A549 (cell line): ENCODE data around the gene MESD. TPM values are rescaled to one million over a fixed set of nuclear protein-coding genes. Genes with fewer than 3 reads are reported as not detected.

Experiments used
- ATAC-seq, 2 experiments: fragments of 200-7000 bp in 1 of 2; fragments of >200 bp in 1 of 2; cut with Nextera tagmentation in 1 of 2; cut with Tn5 transposase in 1 of 2; 3 replicates each; pipeline versions ENCODE4 v1.8.0 to v1.9.1; 2018 to 2020; ENCODE audit warnings: mild to moderate bottlenecking in 1 of 2, moderate library complexity in 1 of 2
- CTCF ChIA-PET: fragments of 300-600 bp; sonication (Branson Sonifier 250); formaldehyde crosslinking; extraction: SDS; loops from one replicate; lab custom pipeline; 2021; ENCODE audit warnings: antibody characterized with exemption, inconsistent platforms; lab: Yijun Ruan, JAX
- POLR2A ChIA-PET: fragments of 350-600 bp; formaldehyde crosslinking; extraction: SDS; loops from one replicate; lab custom pipeline; 2021; ENCODE audit warnings: antibody characterized with exemption, inconsistent platforms; lab: Yijun Ruan, JAX
- DNase-seq, 2 experiments: peaks; one replicate each; pipeline versions ENCODE4 v3.0.0 to v3.0.0-alpha.2; 2011 to 2016; ENCODE audit warnings: low read depth in 1 of 2, low spot score in 1 of 2
- FAIRE-seq: peaks from 2 replicates; lab custom pipeline; 2011; peaks lifted over from hg19 to GRCh38; lab: Jason Lieb, UNC
- H3K27ac ChIP-seq, 2 experiments: fragments of >200 bp; sonication (Bioruptor Twin); formaldehyde crosslinking; 3 replicates each; pipeline ENCODE4 v1.5.1; 2016 to 2017
- H3K4me1 ChIP-seq: fragments of >200 bp; sonication (Bioruptor Twin); formaldehyde crosslinking; 3 replicates; pipeline ENCODE4 v1.6.1; 2016
- H3K4me2 ChIP-seq: fragments of >200 bp; sonication (Bioruptor Twin); formaldehyde crosslinking; 3 replicates; pipeline ENCODE4 v1.6.1; 2016
- H3K4me3 ChIP-seq: fragments of >200 bp; sonication (Bioruptor Twin); formaldehyde crosslinking; 3 replicates; pipeline ENCODE4 v1.5.1; 2016
- H3K9me3 ChIP-seq: fragments of >200 bp; sonication (Bioruptor Twin); formaldehyde crosslinking; 3 replicates; pipeline ENCODE4 v1.6.1; 2016
- CBX2 ChIP-seq: fragments of 200-600 bp; sonication (generic); IDR thresholded peaks from 2 replicates; pipeline ENCODE4 v1.6.1; 2016; ENCODE audit warnings: low read depth, mild to moderate bottlenecking, borderline replicate concordance
- CBX8 ChIP-seq: fragments of 200-600 bp; sonication (generic); IDR thresholded peaks from 2 replicates; pipeline ENCODE4 v1.6.1; 2016
- CHD4 ChIP-seq: fragments of 200-600 bp; sonication (generic); IDR thresholded peaks from 2 replicates; pipeline ENCODE4 v1.6.1; 2016; ENCODE audit warnings: antibody characterized with exemption, mild to moderate bottlenecking, borderline replicate concordance
- EHF ChIP-seq: fragments of 250-450 bp; sonication (Bioruptor Pico); IDR thresholded peaks from 2 replicates; pipeline ENCODE4 v1.5.0; 2020; ENCODE audit warnings: mild to moderate bottlenecking
- EP300 ChIP-seq, 2 experiments: fragments of >200 bp; sonication (Bioruptor Twin); formaldehyde crosslinking; IDR thresholded peaks; 2 replicates in 1 of 2; 3 replicates in 1 of 2; pipeline ENCODE4 v1.6.1; 2016 to 2017
- HEYL ChIP-seq: fragments of 250-450 bp; sonication (Bioruptor Pico); IDR thresholded peaks from 2 replicates; pipeline ENCODE4 v1.8.0; 2021; ENCODE audit warnings: mild to moderate bottlenecking, moderate library complexity
- HOXB13 ChIP-seq: fragments of 250-450 bp; sonication (Bioruptor Pico); IDR thresholded peaks from 2 replicates; pipeline ENCODE4 v1.5.0; 2020; ENCODE audit warnings: low read depth, mild to moderate bottlenecking, moderate library complexity
- HOXB5 ChIP-seq: fragments of 250-450 bp; sonication (Bioruptor Pico); IDR thresholded peaks from 2 replicates; pipeline ENCODE4 v1.5.0; 2020; ENCODE audit warnings: mild to moderate bottlenecking, moderate library complexity
- JUNB ChIP-seq: fragments of >200 bp; sonication (Bioruptor Twin); formaldehyde crosslinking; IDR thresholded peaks from 2 replicates; pipeline ENCODE4 v1.6.1; 2016
- KDM1A ChIP-seq: fragments of 200-600 bp; sonication (generic); IDR thresholded peaks from 2 replicates; pipeline ENCODE4 v1.6.1; 2016; ENCODE audit warnings: low read depth, mild to moderate bottlenecking
- MYC ChIP-seq: IDR thresholded peaks from 2 replicates; pipeline ENCODE4 v1.6.1; 2012; ENCODE audit warnings: mild to moderate bottlenecking, inconsistent platforms, low read length, improper control_type of control experiment, borderline replicate concordance
- NR3C1 ChIP-seq: fragments of >200 bp; sonication (Bioruptor Twin); formaldehyde crosslinking; IDR thresholded peaks from 3 replicates; pipeline ENCODE4 v1.6.1; 2017
- PHF8 ChIP-seq: fragments of 200-600 bp; sonication (generic); IDR thresholded peaks from 2 replicates; pipeline ENCODE4 v1.6.1; 2016; ENCODE audit warnings: low read depth, mild to moderate bottlenecking, antibody characterized with exemption, moderate library complexity, borderline replicate concordance
- POLR2A ChIP-seq: IDR thresholded peaks from 2 replicates; pipeline ENCODE4 v1.6.1; 2012; ENCODE audit warnings: mild to moderate bottlenecking, low read length
- POLR2AphosphoS2 ChIP-seq: conservative IDR thresholded peaks from 2 replicates; pipeline ENCODE4 v1.6.1; 2012; ENCODE audit warnings: low read length, improper control_type of control experiment, inconsistent platforms
- RAD21 ChIP-seq, 2 experiments: fragments of >200 bp in 1 of 2; sonication (Bioruptor Twin) in 1 of 2; formaldehyde crosslinking in 1 of 2; IDR thresholded peaks in 1 of 2; conservative IDR thresholded peaks in 1 of 2; 2 replicates in 1 of 2; 3 replicates in 1 of 2; pipeline ENCODE4 v1.6.1; 2012 to 2018; ENCODE audit warnings: inconsistent platforms in 1 of 2
- RFX5 ChIP-seq: fragments of 450-650 bp; IDR thresholded peaks from 2 replicates; pipeline ENCODE4 v1.7.1; 2014; ENCODE audit warnings: antibody characterized with exemption, mild to moderate bottlenecking, moderate library complexity
- SMC3 ChIP-seq: fragments of >200 bp; sonication (Bioruptor Twin); formaldehyde crosslinking; IDR thresholded peaks from 3 replicates; pipeline ENCODE4 v1.6.1; 2018; ENCODE audit warnings: inconsistent platforms
- SREBF2 ChIP-seq: fragments of 450-650 bp; IDR thresholded peaks from 2 replicates; pipeline ENCODE4 v1.6.1; 2014; ENCODE audit warnings: mild to moderate bottlenecking, moderate library complexity
- TFCP2L1 ChIP-seq: fragments of 250-450 bp; sonication (Bioruptor Pico); IDR thresholded peaks from 2 replicates; pipeline ENCODE4 v1.5.0; 2021; ENCODE audit warnings: mild to moderate bottlenecking
- TP53 ChIP-seq: fragments of 250-450 bp; sonication (Bioruptor Pico); IDR thresholded peaks from 2 replicates; pipeline ENCODE4 v1.5.0; 2021; ENCODE audit warnings: mild to moderate bottlenecking, moderate library complexity
- ZNF302 ChIP-seq: fragments of 250-450 bp; sonication (Bioruptor Pico); IDR thresholded peaks from 2 replicates; pipeline ENCODE4 v1.9.0; 2021; ENCODE audit warnings: inconsistent platforms, mild to moderate bottlenecking, moderate library complexity
- ZSCAN20 ChIP-seq: fragments of 250-450 bp; sonication (Bioruptor Pico); IDR thresholded peaks from 2 replicates; pipeline ENCODE4 v1.8.0; 2022; ENCODE audit warnings: mild to moderate bottlenecking, moderate library complexity
- WGBS: methylation state at CpG from one replicate; pipeline ENCODE4 v1.1.6; 2017; ENCODE audit errors: missing lambda C conversion rate; 5-methylcytosine and 5-hydroxymethylcytosine counted together
- polyA plus RNA-seq, 4 experiments: library from polyadenylated mRNA; depleted of rRNA in 3 of 4; stranded (reverse); fragments of >200 nt; fragmentation: RNase III in 1 of 4; extraction: RNeasy Plus Mini Kit Qiagen cat#74134 plus additional on column Dnase treatment in 1 of 4; gene quantifications; 2 replicates in 3 of 4; 3 replicates in 1 of 4; pipeline ENCODE4 v1.2.3, GENCODE V29; 2011 to 2017
- TF ChIP-seq, protein P1 (sequence below): IDR thresholded peaks from 2 replicates; pipeline ENCODE4 v1.6.1; 2012
- TF ChIP-seq, protein P2 (sequence below): IDR thresholded peaks from 2 replicates; pipeline ENCODE4 v1.6.1; 2012
- TF ChIP-seq, protein P3 (sequence below): fragments of 250-450 bp; sonication (Bioruptor Pico); IDR thresholded peaks from 2 replicates; pipeline ENCODE4 v1.5.0; 2020; ENCODE audit warnings: low read depth, mild to moderate bottlenecking, moderate library complexity
- TF ChIP-seq, protein P4 (sequence below): fragments of >200 bp; sonication (Bioruptor Twin); formaldehyde crosslinking; IDR thresholded peaks from 3 replicates; pipeline ENCODE4 v1.5.1; 2016
- TF ChIP-seq, protein P5 (sequence below): fragments of 200-600 bp; sonication (generic); IDR thresholded peaks from 2 replicates; pipeline ENCODE4 v1.6.1; 2016; ENCODE audit warnings: antibody characterized with exemption, mild to moderate bottlenecking, moderate library complexity

MESD gene
- polyA plus RNA-seq, 2 of the 4 experiments (the other 2 are of a cell fraction): 35.6 to 39.4 TPM

DNA sequence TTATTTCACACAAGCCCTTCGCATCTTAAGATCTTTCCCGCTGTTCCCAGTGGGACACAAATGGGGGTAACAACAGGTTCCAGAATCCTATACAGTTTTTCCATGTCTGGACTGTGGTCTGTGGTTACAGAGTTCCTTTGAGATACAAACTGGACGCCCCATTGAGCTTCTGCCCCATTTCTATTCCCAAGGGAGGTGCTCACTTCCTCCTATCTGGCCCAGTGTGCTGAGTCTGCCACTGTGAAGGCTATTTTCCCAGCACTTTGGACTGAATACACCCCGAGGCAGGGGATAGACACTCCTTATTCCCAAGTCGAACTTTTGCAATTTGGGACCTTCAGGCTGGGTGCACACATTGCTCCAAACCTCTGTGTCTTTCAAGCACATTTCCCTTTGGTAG, 44.0 kb downstream of the MESD start:
- 70% methylated on average over 5 of the region's 5 CpGs for WGBS
- CTCF ChIA-PET: interaction anchor here (0.6 to 4.7 kb wide), 4 partner anchors 14 to 57 kb away, joined by 3 to 28 read pairs (median 4); no protein-coding TSS in a partner anchor
- no peak for FAIRE-seq

DNA sequence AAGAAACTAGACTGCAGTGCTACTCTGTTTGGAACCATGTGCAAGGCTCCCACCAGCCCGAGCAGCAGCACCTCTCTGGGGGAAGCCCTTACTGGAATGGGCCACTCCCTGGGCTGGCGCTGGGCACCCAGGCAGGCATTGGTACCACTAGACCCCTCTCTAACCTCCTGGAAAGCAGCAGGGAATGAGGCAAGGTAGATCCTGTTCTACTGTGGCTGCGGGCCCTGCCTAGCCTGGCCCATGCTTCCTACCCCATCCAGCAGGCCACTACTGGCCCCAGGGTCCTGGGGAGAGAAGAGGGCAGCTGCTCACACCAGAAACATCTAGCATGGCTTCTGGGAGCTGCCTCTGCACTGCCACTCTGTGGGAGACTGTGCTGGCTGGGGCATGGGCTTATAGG, 44.8 kb downstream of the MESD start:
- no peaks in the 10 kb centered on the region for H3K9me3 ChIP-seq
- ChIA-PET CTCF (interaction anchor here (0.8 to 4.7 kb wide), 3 partner anchors 15 to 164 kb away, joined by 3 to 28 read pairs (median 4); no protein-coding TSS in a partner anchor), POLR2A (no interaction called here)
- H3K4me1 ChIP-seq: no peaks in the 10 kb centered on the region
- no peak overlapping the region for H3K27ac ChIP-seq
- FAIRE-seq: no peak
- no peak for ATAC-seq
- no peak overlapping the region for H3K4me3 ChIP-seq
- TF ChIP-seq ZNF302 (CRISPR knock-in tag) (no peak), HEYL (no peak), SREBF2 (no peak), PHF8 (no peak), EHF (no peak), CBX8 (no peak), CHD4 (no peak), POLR2A (no peak), RAD21 (conservative IDR thresholded peaks at IDR 0.05 in 1 of 2, IDR thresholded peaks at IDR 0.05 in 1 of 2) (no peak), RFX5 (no peak), ZSCAN20 (CRISPR knock-in tag) (no peak), HOXB13 (no peak)
- TF ChIP-seq, protein P1, sequence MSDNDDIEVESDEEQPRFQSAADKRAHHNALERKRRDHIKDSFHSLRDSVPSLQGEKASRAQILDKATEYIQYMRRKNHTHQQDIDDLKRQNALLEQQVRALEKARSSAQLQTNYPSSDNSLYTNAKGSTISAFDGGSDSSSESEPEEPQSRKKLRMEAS: no peak
- TF ChIP-seq, protein P2, sequence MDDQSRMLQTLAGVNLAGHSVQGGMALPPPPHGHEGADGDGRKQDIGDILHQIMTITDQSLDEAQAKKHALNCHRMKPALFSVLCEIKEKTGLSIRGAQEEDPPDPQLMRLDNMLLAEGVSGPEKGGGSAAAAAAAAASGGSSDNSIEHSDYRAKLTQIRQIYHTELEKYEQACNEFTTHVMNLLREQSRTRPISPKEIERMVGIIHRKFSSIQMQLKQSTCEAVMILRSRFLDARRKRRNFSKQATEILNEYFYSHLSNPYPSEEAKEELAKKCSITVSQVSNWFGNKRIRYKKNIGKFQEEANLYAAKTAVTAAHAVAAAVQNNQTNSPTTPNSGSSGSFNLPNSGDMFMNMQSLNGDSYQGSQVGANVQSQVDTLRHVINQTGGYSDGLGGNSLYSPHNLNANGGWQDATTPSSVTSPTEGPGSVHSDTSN: no peak
- TF ChIP-seq, protein P3, sequence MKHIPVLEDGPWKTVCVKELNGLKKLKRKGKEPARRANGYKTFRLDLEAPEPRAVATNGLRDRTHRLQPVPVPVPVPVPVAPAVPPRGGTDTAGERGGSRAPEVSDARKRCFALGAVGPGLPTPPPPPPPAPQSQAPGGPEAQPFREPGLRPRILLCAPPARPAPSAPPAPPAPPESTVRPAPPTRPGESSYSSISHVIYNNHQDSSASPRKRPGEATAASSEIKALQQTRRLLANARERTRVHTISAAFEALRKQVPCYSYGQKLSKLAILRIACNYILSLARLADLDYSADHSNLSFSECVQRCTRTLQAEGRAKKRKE (CRISPR knock-in tag): no peak
- 95% methylated on average over 3 of the region's 3 CpGs for WGBS
- no peak overlapping the region for H3K4me2 ChIP-seq
- DNase-seq: no peak

More for the DNA sequence above, 44.0 kb downstream of the MESD start:
- Histone ChIP-seq H3K27ac (no peak overlapping the region), H3K9me3 (no peaks in the 10 kb centered on the region), H3K4me1 (no peaks in the 10 kb centered on the region), H3K4me2 (no peak overlapping the region), H3K4me3 (no peak overlapping the region)
- ATAC-seq (no peak), DNase-seq (no peak)
- TF ChIP-seq TFCP2L1: no peak
- no peak for TF ChIP-seq HOXB13
- TF ChIP-seq KDM1A: no peak
- no peak for TF ChIP-seq SMC3
- no peak for TF ChIP-seq CBX2
- no peak for TF ChIP-seq HOXB5 (CRISPR knock-in tag)
- no peak for TF ChIP-seq MYC
- TF ChIP-seq NR3C1: no peak
- TF ChIP-seq CBX8: no peak
- TF ChIP-seq TP53 (CRISPR knock-in tag): no peak
- POLR2A ChIA-PET: no interaction called here

DNA sequence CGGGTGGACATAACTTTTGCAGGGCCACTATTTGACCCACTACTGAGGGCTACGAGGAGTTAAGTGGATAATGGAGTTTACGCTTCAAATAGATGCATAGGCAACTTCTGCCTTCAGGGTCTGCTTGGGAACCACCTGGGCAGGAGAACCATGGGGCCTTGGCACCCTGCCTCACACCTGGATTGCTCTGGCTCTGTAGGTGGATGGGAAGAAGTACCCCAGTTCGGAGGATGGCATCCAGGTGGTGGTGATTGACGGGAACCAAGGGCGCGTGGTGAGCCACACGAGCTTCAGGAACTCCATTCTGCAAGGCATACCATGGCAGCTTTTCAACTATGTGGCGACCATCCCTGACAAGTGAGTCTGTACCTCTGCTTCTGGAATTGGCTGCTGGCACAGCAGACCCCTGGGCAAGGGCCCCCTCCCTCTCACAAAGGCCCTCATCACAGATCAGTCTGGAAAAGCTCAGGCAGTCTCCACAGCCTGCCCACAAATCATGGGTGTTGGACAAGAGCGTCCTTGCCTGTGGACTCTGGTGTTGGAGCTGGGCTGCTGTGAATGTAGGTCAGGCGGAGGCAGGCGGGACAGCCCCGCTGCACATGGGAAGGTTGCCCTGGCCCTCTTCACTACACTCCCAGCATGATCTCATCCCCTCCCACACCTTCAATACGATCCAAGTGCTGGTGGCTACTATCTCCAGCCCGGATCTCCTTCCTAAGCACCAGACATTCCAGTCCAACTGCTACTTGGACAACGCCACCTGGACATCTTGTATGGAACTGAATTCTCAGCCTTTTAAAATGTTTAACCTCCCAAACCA, 46.7 kb downstream of the MESD start:
- FAIRE-seq (no peak), ATAC-seq (no peak; a peak in 1 of 6 replicates), DNase-seq (no peak)
- 91% methylated on average over 16 of the region's 16 CpGs for whole genome bisulfite sequencing
- ChIA-PET POLR2A (no interaction called here), CTCF (interaction anchor here (4.3 kb wide), 1 partner anchor 27 kb away, joined by 25 read pairs; no protein-coding TSS in a partner anchor)
- H3K9me3 ChIP-seq: no peaks in the 10 kb centered on the region
- no peaks in the 10 kb centered on the region for H3K4me1 ChIP-seq
- H3K4me3 ChIP-seq: no peak overlapping the region
- no peak overlapping the region for H3K27ac ChIP-seq
- no peak overlapping the region for H3K4me2 ChIP-seq
- TF ChIP-seq EHF (no peak), POLR2AphosphoS2 (no peak), JUNB (no peak), EP300 (IDR thresholded peaks at IDR 0.05) (no peak), MYC (no peak)
- TF ChIP-seq, protein P4, sequence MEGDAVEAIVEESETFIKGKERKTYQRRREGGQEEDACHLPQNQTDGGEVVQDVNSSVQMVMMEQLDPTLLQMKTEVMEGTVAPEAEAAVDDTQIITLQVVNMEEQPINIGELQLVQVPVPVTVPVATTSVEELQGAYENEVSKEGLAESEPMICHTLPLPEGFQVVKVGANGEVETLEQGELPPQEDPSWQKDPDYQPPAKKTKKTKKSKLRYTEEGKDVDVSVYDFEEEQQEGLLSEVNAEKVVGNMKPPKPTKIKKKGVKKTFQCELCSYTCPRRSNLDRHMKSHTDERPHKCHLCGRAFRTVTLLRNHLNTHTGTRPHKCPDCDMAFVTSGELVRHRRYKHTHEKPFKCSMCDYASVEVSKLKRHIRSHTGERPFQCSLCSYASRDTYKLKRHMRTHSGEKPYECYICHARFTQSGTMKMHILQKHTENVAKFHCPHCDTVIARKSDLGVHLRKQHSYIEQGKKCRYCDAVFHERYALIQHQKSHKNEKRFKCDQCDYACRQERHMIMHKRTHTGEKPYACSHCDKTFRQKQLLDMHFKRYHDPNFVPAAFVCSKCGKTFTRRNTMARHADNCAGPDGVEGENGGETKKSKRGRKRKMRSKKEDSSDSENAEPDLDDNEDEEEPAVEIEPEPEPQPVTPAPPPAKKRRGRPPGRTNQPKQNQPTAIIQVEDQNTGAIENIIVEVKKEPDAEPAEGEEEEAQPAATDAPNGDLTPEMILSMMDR: no peak
- TF ChIP-seq, protein P5, sequence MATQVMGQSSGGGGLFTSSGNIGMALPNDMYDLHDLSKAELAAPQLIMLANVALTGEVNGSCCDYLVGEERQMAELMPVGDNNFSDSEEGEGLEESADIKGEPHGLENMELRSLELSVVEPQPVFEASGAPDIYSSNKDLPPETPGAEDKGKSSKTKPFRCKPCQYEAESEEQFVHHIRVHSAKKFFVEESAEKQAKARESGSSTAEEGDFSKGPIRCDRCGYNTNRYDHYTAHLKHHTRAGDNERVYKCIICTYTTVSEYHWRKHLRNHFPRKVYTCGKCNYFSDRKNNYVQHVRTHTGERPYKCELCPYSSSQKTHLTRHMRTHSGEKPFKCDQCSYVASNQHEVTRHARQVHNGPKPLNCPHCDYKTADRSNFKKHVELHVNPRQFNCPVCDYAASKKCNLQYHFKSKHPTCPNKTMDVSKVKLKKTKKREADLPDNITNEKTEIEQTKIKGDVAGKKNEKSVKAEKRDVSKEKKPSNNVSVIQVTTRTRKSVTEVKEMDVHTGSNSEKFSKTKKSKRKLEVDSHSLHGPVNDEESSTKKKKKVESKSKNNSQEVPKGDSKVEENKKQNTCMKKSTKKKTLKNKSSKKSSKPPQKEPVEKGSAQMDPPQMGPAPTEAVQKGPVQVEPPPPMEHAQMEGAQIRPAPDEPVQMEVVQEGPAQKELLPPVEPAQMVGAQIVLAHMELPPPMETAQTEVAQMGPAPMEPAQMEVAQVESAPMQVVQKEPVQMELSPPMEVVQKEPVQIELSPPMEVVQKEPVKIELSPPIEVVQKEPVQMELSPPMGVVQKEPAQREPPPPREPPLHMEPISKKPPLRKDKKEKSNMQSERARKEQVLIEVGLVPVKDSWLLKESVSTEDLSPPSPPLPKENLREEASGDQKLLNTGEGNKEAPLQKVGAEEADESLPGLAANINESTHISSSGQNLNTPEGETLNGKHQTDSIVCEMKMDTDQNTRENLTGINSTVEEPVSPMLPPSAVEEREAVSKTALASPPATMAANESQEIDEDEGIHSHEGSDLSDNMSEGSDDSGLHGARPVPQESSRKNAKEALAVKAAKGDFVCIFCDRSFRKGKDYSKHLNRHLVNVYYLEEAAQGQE: no peak
